Mononuclear cell (primary cell): ENCODE measurements around the gene CNGB1. TPM values are rescaled to one million over a fixed set of nuclear protein-coding genes. Genes with fewer than 3 reads are reported as not detected.
"Not testable (repeated sequence)": the region's sequence is repeated elsewhere in the genome, so short reads cannot be mapped to it uniquely, and the experiment has no call there.

Source experiments
- H3K27me3 ChIP-seq: 2 replicates; pipeline ENCODE4 v1.6.0; 2011; ENCODE audit warnings: low read length, control low read depth; ENCODE audit not compliant: insufficient read depth
- H3K4me1 ChIP-seq: 2 replicates; pipeline ENCODE4 v1.5.1; 2011; ENCODE audit warnings: mild to moderate bottlenecking, low read length, control low read depth; ENCODE audit not compliant: insufficient read depth
- H3K4me3 ChIP-seq: 2 replicates; pipeline ENCODE4 v1.5.1; 2011; ENCODE audit warnings: mild to moderate bottlenecking, low read length, moderate library complexity
- H3K9me3 ChIP-seq: 2 replicates; pipeline ENCODE4 v1.5.1; 2011; ENCODE audit warnings: low read depth, mild to moderate bottlenecking, control low read depth, low read length
- total RNA-seq: library from RNA; depleted of rRNA; stranded (reverse); fragments of >200 nt; gene quantifications from one replicate; pipeline ENCODE4 v1.2.3, GENCODE V29; 2012

CNGB1 gene
- total RNA-seq, 1 donor: not detected

DNA sequence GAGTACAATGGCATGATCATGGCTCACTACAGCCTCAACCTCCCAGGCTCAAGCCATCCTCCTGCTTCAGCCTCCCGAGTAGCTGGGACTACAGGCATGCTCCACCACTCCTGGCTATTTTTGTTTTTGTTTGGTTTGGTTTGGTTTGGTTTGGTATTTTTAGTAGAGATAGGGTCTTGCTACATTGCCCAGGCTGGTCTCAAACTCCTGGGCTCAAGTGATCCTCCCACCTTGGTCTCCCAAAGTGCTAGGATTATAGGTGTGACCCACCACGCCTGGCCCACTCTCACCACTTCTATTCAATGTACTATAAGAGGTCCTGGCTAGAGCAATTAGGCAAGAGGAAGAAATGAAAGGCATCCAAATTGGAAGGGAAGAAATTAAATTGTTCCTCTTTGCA lies 29.0 kb downstream of the CNGB1 start:
- H3K4me1 ChIP-seq, H3K27me3 ChIP-seq, H3K4me3 ChIP-seq, H3K9me3 ChIP-seq: not testable (repeated sequence)

DNA sequence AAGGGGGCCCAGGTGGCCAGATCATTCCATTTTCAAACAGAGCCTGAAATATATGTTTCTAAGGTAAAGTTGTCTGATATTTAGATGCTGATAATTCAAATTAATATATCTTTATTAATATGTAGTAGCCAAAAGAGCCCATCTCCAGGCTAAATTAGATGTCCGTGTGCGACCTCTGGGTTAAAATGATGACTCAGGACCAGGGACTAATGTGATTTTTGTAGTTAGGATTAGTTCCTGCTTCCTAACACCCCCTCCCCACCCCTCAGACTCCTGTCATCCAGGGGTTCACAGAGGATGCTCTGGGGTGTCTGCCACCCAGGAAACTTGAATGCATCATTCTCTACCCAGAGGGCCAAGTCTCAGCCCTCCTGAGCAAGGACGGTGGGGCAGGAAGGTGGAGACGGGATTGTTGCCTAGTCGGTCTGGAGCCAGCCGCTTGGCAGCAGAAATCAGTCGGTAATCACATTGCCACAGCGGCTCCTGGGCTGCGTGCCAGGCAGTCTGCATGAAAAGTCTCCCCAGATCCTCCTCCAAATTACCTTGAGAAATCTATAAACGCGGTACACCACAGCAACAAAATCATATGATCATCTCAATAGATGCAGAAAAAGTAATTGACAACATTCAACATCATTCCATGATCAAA lies 29.8 kb downstream of the CNGB1 start:
- Histone ChIP-seq H3K4me3 (no peak overlapping the region), H3K27me3 (no peaks in the 10 kb centered on the region), H3K9me3 (no peaks in the 10 kb centered on the region), H3K4me1 (no peaks in the 10 kb centered on the region)

DNA sequence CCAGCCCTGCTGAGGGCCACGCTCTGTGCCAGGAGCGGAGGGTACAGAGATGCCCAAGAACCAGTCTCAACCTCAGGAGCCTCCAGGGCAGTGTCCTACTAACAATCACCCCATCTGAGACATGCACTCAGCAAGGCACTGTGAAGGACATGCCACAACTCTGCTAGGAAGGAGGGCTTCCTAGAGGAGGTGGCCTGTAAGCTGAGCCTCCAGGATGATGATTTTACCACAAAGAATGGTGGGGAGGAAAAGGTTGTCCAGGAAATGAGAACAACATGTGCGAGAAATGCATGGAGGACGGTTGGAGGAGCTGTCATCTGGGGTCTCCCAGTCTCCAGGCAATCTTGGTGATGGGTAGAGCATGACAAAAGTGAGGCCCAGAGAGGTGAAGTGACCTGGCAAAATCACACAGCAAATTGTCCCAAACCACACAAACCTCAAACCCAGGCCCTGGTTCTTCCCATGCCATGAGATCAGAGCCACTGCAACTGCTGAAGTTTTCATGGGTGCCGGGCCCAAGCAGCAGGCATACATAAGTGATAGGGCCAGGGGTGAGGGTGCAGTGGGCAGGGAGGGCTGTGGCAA lies 30.5 kb downstream of the CNGB1 start:
- no peak overlapping the region for H3K4me3 ChIP-seq
- H3K9me3 ChIP-seq: no peaks in the 10 kb centered on the region
- no peaks in the 10 kb centered on the region for H3K4me1 ChIP-seq
- H3K27me3 ChIP-seq: no peaks in the 10 kb centered on the region

DNA sequence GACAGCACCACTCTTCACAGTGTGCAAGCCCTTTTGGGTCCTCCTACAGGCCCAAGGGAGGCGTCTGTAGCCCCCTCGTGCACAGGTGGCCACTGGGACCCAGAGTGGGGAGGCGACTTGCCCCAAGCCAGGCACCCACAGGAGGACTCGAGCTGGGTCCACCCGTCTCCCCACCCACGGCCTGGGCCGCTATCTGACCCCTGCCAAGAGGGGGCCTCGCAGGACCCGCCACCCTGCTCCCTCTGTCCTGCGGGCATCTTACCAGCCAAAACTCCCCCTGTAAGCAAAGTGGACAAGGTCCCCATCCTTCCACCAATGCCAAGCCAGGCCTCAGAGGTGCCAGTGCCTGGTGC lies 31.1 kb downstream of the CNGB1 start:
- H3K4me1 ChIP-seq: no peaks in the 10 kb centered on the region
- no peak overlapping the region for H3K4me3 ChIP-seq
- H3K27me3 ChIP-seq: no peaks in the 10 kb centered on the region
- H3K9me3 ChIP-seq: no peaks in the 10 kb centered on the region

DNA sequence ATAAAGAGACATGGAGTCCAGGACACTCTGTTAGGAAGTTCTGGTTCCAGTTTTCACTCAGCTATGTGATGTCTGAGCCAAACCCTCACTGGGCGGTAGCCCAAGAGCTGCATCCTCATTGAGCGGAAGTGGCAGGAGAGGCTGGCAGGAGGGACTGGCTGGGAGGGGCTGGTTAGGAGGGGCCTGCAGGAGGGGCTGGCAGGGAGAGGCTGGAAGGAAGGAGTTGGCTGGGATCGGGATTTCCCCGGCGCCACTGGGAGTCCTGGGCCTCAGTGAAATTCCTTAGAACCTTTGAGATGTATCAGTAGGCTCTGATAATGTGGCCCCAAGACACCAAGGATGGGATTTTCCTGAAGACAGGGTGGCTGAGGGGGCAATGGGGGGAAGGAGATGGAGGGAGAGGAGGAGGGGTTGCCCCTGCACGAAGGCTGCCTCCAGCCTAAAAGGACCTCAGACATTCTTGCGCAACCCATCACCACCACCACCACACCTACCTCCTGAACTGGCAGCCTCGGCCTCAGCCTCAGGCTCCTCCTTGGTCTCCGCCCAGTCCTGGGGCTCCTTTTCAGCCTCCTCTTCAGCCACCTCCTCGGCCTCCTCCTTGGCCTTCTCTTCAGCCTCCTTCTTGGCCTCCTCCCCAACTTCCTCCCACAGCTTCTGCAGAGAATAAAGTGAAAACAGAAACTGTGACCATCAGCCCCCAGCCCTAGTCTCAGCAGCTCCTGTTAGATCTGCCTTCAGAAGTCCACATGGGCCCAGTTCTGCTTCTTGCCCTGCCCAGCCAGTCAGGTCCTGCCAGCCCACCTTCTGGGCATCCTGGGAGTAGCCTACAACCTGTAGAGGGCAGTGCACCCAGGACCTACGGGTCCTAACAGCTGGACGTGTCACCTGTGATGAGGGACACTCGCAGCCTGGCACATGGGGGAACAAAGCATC lies 31.7 kb downstream of the CNGB1 start:
- H3K4me3 ChIP-seq: no peak overlapping the region
- H3K4me1 ChIP-seq: no peaks in the 10 kb centered on the region
- no peaks in the 10 kb centered on the region for H3K27me3 ChIP-seq
- H3K9me3 ChIP-seq: no peaks in the 10 kb centered on the region

DNA sequence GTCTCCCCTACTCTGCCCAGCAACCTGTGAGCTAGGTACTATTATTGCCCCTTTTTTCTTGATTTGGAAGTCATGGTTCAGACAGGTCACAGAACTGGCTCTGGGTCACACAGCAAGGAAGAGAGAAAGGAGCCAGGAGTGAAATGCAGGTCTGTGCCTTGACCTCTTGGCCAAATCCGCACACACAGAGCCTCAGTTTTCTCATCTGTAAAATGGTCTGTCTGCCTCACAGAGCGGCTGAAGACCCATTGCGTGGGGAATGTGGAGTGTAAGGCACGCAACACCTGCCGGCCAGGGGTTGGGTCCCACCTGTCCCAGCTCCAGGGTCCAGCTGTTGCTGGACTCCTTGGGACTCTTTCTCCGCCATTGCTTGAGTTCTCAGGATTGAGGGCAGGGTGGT lies 32.4 kb downstream of the CNGB1 start:
- H3K27me3 ChIP-seq: no peaks in the 10 kb centered on the region
- no peaks in the 10 kb centered on the region for H3K9me3 ChIP-seq
- H3K4me1 ChIP-seq: no peaks in the 10 kb centered on the region
- H3K4me3 ChIP-seq: no peak overlapping the region

DNA sequence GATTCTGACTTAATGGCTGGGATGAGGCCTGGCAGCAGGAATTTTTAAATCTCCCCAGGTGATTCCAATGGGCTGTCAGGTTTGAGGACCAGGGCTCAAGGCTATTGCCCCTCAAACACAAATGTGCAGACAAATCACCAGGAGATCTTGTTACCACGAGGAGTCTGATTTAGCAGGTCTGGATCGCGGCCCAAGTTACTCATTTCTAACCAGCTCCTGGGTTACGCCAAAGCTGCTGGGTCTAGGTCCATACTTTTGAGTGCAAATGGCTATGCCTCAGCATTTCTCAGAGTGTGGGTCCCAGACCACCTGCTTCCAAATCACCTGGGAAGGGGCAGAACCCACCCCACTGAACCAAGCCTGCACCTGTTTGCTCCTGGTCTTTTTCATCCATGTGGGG lies 33.1 kb downstream of the CNGB1 start:
- H3K27me3 ChIP-seq: no peaks in the 10 kb centered on the region

DNA sequence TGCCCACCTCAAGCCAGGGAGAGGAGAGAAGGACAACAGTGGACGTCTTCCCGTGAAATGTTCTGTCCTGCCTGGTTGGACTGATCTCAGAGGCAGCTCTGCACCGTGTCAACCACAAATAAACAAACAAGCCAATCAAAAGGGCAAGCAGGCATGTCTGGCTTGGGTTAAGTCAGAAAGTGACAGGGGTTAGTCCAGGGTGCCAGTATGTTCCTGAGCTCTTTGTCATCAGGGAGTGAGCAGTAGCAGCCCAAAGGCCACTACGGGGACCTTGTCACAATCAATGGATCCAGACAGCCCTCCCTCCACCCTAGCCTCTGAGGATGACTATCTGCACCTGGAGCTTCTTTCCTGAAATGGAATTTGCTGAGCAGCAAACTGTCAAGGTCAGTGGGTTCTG lies 35.0 kb downstream of the CNGB1 start:
- no peaks in the 10 kb centered on the region for H3K9me3 ChIP-seq
- H3K4me1 ChIP-seq: no peaks in the 10 kb centered on the region
- H3K27me3 ChIP-seq: no peaks in the 10 kb centered on the region
- H3K4me3 ChIP-seq: no peak overlapping the region

More for the DNA sequence above, 33.1 kb downstream of the CNGB1 start:
- H3K9me3 ChIP-seq: no peaks in the 10 kb centered on the region
- H3K4me1 ChIP-seq: no peaks in the 10 kb centered on the region
- H3K4me3 ChIP-seq: no peak overlapping the region

DNA sequence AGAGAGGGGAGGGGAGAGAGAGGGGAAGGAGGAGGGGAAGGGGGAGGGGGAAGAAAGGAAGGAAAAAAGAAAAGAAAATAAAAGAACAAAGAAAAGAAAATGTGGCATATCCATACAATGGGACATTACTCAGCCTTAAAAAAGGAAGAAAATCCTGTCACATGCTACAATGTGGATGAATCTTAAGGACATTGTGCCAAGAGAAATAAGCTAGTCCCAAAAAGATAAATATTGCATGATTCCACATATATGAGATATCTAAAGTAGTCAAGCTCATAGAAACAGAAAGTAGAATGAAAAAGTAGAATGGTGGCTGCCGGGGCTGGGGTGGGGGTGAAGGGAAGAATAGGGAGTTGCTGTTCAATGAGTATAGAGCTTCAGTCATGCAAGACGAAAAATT lies 40.4 kb downstream of the CNGB1 start:
- H3K4me1 ChIP-seq: no peaks in the 10 kb centered on the region
- no peak overlapping the region for H3K4me3 ChIP-seq
- no peaks in the 10 kb centered on the region for H3K9me3 ChIP-seq
- H3K27me3 ChIP-seq: no peaks in the 10 kb centered on the region

DNA sequence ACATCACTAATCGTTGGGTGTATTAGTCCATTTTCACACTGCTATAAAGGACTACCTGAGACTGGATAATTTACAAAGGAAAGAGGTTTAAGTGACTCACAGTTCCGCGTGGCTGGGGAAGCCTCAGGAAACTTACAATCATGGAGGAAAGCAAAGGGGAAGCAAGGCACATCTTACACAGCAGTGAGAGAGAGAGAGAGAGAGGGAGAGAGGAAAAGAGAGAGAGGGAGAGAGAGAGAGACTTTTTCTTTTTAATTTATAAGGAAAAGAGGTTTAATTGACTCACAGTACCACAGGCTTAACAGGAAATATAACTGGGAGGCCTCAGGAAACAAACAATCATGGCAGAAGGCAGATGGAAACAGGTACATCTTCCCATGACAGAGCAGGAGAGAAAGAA lies 41.7 kb downstream of the CNGB1 start:
- no peaks in the 10 kb centered on the region for H3K9me3 ChIP-seq

DNA sequence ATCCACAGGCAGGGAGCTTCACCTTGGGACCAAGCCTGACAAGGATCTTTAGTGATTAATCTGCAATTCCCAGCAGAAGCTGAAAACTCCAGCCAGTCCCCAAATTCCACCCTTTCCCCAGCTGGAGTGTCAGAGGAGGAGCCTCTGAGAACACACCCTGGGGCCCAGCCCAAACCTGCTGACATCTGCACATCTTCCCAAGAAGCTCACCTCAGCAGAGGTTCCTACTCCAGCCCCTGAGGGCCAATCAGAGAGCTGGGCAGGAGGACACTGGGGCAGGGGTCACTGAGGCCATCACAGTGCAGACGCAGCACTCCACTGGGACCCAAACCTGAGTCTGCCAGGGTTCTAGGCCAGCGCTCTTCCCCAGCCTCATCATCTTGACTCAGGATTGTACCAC lies 44.9 kb downstream of the CNGB1 start:
- Histone ChIP-seq H3K9me3 (no peaks in the 10 kb centered on the region), H3K27me3 (no peaks in the 10 kb centered on the region), H3K4me3 (no peak overlapping the region), H3K4me1 (no peaks in the 10 kb centered on the region)

More for the DNA sequence above, 41.7 kb downstream of the CNGB1 start:
- Histone ChIP-seq H3K4me3 (no peak overlapping the region), H3K27me3 (no peaks in the 10 kb centered on the region), H3K4me1 (no peaks in the 10 kb centered on the region)

DNA sequence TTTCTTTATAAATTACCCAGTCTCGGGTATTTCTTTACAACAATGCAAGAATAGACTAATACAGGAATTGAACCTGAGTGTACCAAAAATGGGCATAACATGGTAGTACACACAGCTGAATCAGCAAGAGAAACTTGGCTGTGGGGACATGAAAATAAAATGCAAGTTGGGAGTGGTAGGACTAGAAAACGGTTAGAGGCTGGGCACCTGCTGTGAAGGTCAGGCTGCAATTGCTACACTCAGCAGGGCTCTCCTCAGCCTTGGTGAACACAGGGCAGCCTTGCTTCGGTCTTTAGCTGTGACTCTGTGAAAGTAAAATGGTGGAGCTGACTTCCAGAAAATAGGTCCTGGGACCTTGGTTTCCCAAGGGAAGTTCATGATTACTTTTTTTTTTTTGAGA lies 45.6 kb downstream of the CNGB1 start:
- Histone ChIP-seq H3K27me3 (no peaks in the 10 kb centered on the region), H3K4me3 (no peak overlapping the region), H3K9me3 (no peaks in the 10 kb centered on the region), H3K4me1 (no peaks in the 10 kb centered on the region)

DNA sequence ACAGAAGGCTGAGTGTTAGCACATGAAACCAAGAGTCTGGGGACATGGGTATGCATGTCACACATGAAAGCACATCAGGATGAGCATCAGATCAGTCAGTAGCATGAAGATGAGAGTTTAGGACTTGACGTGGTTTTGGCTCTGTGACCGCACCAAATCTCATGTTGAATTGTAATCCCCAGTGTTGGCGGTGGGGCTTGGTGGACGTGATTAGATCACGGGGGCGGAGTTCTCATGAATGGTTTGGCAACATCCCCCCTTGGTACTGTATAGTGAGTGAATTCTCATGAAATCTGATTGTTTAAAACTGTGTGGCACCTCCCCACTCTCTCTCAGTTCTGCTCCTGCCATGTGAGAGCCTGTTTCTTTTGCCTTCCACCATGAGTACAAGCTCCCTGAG lies 46.4 kb downstream of the CNGB1 start:
- Histone ChIP-seq H3K27me3 (no peaks in the 10 kb centered on the region), H3K4me1 (no peaks in the 10 kb centered on the region), H3K4me3 (no peak overlapping the region), H3K9me3 (no peaks in the 10 kb centered on the region)

DNA sequence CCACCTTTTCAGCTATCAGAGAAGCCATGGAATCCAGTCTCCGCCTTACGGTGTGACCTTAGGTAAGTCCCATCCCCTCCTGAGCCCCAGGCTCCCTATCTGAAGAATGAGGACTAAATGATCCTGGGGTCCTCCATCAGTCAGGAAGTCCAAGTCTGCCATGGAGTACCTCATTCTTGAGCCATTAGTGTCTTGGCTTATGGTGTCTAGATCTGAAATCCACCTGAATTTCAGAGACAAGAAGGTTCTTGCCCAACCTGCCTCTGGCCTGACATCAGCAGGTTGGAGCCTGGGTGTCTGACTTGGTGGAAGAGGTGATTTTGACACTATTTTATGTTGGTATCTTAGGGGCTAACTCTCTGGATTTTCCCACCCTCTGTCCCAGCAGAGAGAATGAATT lies 47.1 kb downstream of the CNGB1 start:
- no peaks in the 10 kb centered on the region for H3K9me3 ChIP-seq
- H3K4me3 ChIP-seq: no peak overlapping the region
- no peaks in the 10 kb centered on the region for H3K27me3 ChIP-seq

DNA sequence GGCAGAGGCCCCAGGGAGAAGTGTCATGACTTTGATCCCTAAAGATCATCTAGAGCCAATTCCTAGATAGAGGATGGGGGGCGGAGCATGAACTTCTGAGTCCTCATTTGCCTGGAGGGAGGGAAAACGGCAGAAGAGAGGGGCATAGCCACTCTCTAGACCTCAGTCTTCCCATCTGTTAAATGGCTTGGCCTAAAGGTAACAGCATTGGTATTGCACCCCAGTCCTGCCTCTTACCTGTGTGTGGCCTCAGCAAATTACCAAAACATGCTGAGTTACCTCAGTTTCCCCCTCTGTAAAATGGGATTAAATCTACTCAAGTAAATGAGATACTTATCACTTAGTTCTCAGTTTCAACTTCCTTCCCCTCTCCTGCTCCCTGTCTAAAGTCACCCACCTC lies 47.5 kb downstream of the CNGB1 start:
- no peaks in the 10 kb centered on the region for H3K27me3 ChIP-seq

More for the DNA sequence above, 47.1 kb downstream of the CNGB1 start:
- H3K4me1 ChIP-seq: no peaks in the 10 kb centered on the region

More for the DNA sequence above, 47.5 kb downstream of the CNGB1 start:
- H3K4me1 ChIP-seq: no peaks in the 10 kb centered on the region
- H3K9me3 ChIP-seq: no peaks in the 10 kb centered on the region
- H3K4me3 ChIP-seq: no peak overlapping the region
